Coronary artery (tissue), 2 donors: ENCODE measurements around the gene OSTC.

ENCODE experiments used
- DNase-seq: peaks from one replicate; pipeline ENCODE4 v3.0.0-alpha.2; 2017; ENCODE audit warnings: low spot score
- H3K27ac ChIP-seq, 2 donors: fragments of 200-600 bp; sonication (generic); one replicate each; pipeline ENCODE4 v1.5.1; 2016 to 2019
- H3K4me3 ChIP-seq: fragments of 200-600 bp; sonication (generic); 2 replicates; pipeline ENCODE4 v1.5.1; 2016; ENCODE audit warnings: mild to moderate bottlenecking, moderate library complexity
- TF ChIP-seq, protein P1 (sequence below): fragments of 200-600 bp; sonication (generic); IDR thresholded peaks from one replicate; pipeline ENCODE4 v1.5.1; 2019; ENCODE audit warnings: antibody characterized with exemption

OSTC gene

DNA sequence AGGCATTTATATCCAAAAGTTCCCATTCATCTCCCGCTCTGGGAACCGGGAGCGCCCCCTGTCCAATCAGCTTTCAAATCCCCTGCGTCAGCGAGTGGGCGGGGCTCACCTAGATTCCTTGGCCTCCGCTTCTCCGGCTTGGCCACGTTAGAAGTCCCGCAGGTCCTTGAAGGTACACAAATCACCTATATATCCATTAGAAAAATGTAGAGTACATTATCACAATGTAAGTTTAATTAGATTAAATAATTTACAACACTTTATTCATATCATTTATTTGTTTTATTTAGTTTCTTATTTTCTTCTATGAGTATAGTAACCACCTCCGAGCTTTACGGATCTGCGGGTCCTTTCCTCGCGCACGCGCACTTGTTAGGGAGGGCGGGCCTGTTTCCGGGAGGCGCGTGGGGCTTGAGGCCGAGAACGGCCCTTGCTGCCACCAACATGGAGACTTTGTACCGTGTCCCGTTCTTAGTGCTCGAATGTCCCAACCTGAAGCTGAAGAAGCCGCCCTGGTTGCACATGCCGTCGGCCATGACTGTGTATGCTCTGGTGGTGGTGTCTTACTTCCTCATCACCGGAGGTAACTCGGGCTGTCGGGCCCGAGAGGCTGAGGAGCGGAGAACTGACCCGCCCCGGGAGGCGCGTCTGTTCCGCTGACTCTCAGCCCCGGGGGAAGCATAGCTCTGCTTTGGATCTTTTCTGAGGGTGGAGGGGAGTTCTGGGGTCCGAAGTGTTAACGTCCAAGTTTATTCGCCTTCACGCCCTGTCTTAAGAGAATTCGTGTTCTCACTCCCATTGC, at the start of gene OSTC:
Gene OSTC (plus strand): TSS at position 388 of the 802 bp plus-strand sequence. CDS start 57 bp downstream, at position 445.
- TF ChIP-seq, protein P1, sequence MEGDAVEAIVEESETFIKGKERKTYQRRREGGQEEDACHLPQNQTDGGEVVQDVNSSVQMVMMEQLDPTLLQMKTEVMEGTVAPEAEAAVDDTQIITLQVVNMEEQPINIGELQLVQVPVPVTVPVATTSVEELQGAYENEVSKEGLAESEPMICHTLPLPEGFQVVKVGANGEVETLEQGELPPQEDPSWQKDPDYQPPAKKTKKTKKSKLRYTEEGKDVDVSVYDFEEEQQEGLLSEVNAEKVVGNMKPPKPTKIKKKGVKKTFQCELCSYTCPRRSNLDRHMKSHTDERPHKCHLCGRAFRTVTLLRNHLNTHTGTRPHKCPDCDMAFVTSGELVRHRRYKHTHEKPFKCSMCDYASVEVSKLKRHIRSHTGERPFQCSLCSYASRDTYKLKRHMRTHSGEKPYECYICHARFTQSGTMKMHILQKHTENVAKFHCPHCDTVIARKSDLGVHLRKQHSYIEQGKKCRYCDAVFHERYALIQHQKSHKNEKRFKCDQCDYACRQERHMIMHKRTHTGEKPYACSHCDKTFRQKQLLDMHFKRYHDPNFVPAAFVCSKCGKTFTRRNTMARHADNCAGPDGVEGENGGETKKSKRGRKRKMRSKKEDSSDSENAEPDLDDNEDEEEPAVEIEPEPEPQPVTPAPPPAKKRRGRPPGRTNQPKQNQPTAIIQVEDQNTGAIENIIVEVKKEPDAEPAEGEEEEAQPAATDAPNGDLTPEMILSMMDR = no peak
- H3K27ac ChIP-seq = peak within 1 kb of the TSS; percentile 80 to 84
- H3K4me3 ChIP-seq = peak within 1 kb of the TSS; percentile 75
- DNase-seq = peak; percentile 95

DNA sequence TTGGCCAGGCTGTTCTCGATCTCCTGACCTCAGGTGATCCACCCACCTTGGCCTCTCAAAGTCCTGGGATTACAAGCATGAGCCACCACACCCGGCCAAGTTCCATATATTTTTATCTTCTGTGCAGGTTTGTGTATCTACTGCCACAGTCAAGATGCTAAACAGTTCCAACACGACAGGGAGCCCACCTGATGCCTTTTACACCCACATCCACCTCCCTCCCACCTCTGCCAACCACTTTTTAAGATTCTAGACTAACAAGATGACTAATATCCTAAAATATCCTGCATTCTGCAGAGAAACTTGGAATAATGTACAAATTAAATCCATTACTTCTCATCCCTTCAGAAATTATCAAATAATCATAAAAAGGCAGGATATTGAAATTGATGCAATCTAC, 49.3 kb upstream of the OSTC start:
- TF ChIP-seq, protein P1 = no peak
- H3K27ac ChIP-seq = no peak overlapping the region
- no peak for DNase-seq
- H3K4me3 ChIP-seq = no peak overlapping the region

DNA sequence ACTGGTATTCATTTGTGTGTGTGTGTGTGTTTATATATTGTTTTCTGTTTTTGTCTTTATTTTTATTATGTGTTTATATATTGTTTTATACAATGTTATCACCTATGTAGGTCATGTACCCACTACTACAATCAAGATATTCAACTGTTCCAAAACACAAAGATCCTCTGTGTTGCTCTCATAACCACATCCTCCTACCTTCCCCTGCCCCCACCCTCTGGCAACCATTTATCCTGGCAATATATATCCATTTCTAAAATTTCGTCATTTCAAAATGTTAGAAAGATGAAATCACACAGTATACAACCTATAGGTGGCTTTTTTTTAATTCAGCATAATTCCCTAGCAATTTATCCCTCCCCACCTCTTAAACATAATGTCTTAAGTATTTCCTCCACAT, 48.9 kb upstream of the OSTC start:
- no peak for DNase-seq
- Histone ChIP-seq H3K27ac (no peak overlapping the region), H3K4me3 (no peak overlapping the region)
- TF ChIP-seq, protein P1 = no peak

DNA sequence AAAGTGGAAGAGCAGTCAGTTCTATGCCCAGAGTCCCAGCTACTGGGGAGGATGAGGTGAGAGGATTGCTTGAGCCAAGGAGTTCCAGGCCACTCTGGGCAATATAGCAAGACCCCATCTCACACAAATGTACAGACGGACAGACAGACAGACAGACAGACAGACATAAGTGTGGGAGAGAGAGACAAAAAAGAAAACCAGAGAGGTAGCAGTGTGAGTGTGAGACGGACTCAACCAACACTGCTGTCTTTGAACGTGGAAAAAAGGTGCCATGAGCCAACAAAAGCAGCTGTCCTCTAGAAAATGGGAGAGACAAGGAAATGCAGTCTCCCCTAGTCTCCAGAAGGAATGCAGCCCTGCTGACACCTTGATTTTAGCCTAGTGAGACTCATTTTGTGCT, 48.2 kb upstream of the OSTC start:
- TF ChIP-seq, protein P1 = no peak
- Histone ChIP-seq H3K27ac (no peak overlapping the region), H3K4me3 (no peak overlapping the region)
- DNase-seq = no peak

DNA sequence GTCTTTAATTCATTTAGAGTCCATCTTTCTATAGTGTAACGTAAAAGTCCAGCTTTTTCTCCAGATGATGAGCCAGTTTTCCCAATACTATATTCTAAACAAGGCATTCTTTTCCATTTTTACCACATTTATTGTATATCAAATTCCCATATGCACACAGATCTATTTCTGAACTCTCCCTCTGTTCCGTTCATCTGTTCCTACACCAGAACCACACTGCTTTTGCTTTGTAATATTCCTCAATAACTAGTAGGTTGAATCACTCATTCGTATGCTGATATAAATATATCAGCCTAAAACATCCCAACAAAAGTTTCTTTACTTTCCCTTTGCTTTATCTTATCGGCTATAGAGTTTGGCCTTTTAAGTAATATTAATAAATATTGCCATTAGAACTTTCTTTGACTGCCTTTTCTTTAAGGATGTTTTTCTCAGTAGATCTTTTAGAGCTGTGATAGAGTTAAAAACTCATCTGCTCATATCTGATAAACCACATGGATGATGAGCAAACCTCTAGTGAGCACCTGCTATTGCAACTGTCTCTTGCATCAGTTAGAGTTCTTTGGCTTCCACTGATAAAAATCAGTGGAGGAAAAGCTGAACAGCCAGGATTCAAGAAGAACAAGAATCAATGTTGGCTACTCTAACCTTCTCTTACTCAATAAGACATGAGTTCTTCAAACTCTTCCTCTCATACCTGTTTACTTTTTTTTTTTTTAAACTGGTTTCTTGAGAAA, 43.2 kb upstream of the OSTC start:
- Histone ChIP-seq H3K27ac (no peak overlapping the region), H3K4me3 (no peak overlapping the region)
- no peak for DNase-seq
- TF ChIP-seq, protein P1 = no peak

DNA sequence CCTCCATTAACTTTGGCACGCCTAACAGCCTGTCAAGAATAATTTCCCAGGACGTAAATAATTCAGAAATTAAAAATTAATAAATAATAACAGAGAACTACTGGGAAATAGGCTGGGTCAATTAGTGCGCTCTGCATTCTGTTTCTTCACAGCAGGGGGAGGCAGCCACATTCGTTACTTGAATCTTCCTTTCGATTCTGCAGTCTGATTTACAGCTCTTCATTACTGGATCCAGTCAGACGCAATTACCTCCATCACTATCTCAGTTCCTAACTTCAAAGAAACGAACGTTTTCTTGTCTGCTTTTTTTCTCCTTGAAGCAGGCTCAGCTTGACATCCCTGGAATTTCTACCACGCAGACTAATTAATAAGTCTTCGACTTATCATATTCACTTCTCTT, 39.0 kb upstream of the OSTC start:
- peak overlapping the region; percentile 54 for H3K4me3 ChIP-seq
- H3K27ac ChIP-seq = no peak overlapping the region
- no peak for DNase-seq
- TF ChIP-seq, protein P1 = no peak
